Measurements from ENCODE around the gene JPT1.
"Not testable (repeated sequence)": the region's sequence is repeated elsewhere in the genome, so short reads cannot be mapped to it uniquely, and the experiment has no call there.

The JPT1 gene

GRCh38 chr17:75155191-75155601 lies 884 bp upstream of the JPT1 start:
- DNase-seq: no peak

GRCh38 chr17:75153780-75154194 lies 525 bp downstream of the JPT1 start:
- DNase-seq: peak; percentile 21

GRCh38 chr17:75152922-75153779 lies 1.2 kb downstream of the JPT1 start:
- DNase-seq: peak; percentile 21

- DNase-seq: no peak
These were observed 1.8 kb downstream of the JPT1 start for GRCh38 chr17:75152523-75152921.

GRCh38 chr17:75151930-75152329 lies 2.4 kb downstream of the JPT1 start:
- peak; percentile 29 for DNase-seq

GRCh38 chr17:75147878-75148546 lies 6.3 kb downstream of the JPT1 start:
- DNase-seq: no peak

- DNase-seq: no peak
These were observed 7.7 kb downstream of the JPT1 start for GRCh38 chr17:75146592-75146991.

GRCh38 chr17:75144816-75145512 lies 9.3 kb downstream of the JPT1 start:
- DNase-seq: no peak

GRCh38 chr17:75142236-75142971 lies 11.9 kb downstream of the JPT1 start:
- DNase-seq: no peak

GRCh38 chr17:75138519-75138918 lies 15.8 kb downstream of the JPT1 start:
- DNase-seq: no peak

- DNase-seq: not testable (repeated sequence)
These were observed 16.6 kb downstream of the JPT1 start for GRCh38 chr17:75137762-75138161.

GRCh38 chr17:75135946-75136345 lies 18.4 kb downstream of the JPT1 start:
- no peak for DNase-seq

- DNase-seq: no peak
These were observed 18.9 kb downstream of the JPT1 start for GRCh38 chr17:75135452-75135851.

GRCh38 chr17:75133607-75134347 lies 20.5 kb downstream of the JPT1 start:
- not testable (repeated sequence) for DNase-seq

- DNase-seq: no peak
These were observed 21.3 kb downstream of the JPT1 start for GRCh38 chr17:75133001-75133400.

- not testable (repeated sequence) for DNase-seq
These were observed 22.0 kb downstream of the JPT1 start for GRCh38 chr17:75132018-75133000.

GRCh38 chr17:75131278-75132017 lies 22.9 kb downstream of the JPT1 start, which contains the start of gene NT5C:
NT5C (minus strand) TSS chr17:75131742; CDS start chr17:75131707, 35 bp downstream.
- peak; percentile 60 for DNase-seq

GRCh38 chr17:75130632-75131277 lies 23.6 kb downstream of the JPT1 start:
- peak; percentile 50 for DNase-seq

- no peak for DNase-seq
These were observed 24.2 kb downstream of the JPT1 start for GRCh38 chr17:75130059-75130631.

All from CD4-positive, alpha-beta T cell treated with Interleukin-10 for 1 hour (primary cell).